KG1 (cell line): Measurements from ENCODE around the gene NKX2-4.

Experiments used
- DNase-seq: peaks from one replicate; lab custom pipeline; 2025; lab: John Stamatoyannopoulos, UW

Gene NKX2-4

DNA sequence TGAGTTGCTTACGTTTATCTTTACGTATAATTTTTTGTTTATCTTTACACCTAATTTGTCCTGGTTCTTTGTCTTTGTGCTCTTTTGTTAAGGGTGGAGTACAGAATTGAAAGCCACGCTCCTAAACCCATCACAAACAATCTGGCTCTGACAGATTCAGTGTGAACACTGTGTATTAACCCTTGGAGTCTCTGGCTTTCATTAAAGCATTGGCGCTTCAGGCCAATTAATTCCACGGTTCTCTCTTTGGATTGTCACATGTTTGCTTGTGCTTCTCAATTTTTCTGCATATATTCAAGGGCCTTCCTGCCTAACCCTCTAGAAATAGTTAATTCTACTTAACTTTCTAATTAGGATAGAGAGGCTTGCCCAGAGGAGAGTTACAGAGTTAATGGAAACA lies 38.6 kb downstream of the NKX2-4 start:
- DNase-seq = no peak

DNA sequence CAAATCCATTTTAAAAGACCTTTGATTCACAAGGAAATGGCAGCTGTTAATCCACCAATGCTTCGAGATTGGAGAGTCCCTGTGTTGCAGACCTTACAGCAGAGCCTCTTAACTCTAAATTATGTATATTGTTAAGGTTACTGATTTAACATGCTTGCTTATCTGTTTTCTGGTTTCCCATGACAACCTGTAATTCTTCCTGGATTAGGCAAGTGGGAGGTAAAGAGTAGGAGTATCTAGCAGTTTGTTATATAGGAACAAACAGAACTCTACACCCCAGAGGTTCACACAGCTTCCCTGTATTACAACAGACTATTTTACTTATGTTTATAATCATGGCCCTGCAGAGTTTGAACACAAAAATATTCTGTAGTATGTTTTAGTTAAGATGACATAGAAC lies 39.5 kb downstream of the NKX2-4 start:
- DNase-seq = no peak

GRCh38 chr20:21356386-21356785 lies 40.9 kb downstream of the NKX2-4 start:
- DNase-seq = no peak

DNA sequence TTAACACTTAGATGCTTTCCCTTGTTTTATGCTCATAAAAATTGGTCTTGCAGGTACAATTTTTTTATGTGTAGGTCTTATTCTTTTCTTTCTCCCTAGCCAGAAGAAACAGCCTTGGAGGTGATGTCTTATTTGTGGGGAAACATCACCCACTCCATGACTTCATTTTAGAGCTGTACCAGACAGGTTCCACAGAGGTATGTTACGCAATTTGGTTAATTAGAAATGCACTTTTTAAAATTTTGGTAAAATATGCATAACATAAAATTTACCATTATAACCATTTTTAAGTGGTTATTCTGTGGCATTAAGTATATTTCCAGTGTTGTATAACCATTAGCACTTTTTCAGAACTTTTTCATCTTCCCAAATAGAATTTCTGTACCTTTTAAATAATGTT lies 41.3 kb downstream of the NKX2-4 start:
- no peak for DNase-seq

GRCh38 chr20:21353236-21353635 lies 44.1 kb downstream of the NKX2-4 start:
- no peak for DNase-seq

DNA sequence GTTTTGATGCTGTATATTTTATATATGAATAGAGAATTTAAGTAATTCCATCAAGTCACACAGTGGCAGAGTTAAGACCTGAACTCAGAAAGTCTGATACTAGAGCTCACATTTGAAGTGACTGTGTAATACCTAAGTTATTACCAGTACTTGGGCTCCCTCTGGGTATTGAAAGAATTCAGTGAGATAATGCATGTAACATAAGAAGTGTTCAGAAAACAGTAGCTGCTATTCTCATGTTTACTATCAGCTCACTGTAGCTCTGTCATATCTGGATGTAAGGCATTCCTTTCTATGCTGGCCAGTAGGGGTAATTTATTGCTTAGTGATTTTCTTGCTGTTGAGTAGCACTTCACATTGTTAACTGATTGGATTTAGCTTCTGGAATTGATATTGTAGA lies 44.6 kb downstream of the NKX2-4 start:
- DNase-seq = no peak
